Measurements from ENCODE around the gene EPB41L2. TPM values are rescaled to one million over a fixed set of nuclear protein-coding genes. Genes with fewer than 3 reads are reported as not detected.
"Not testable (repeated sequence)": the region's sequence is repeated elsewhere in the genome, so short reads cannot be mapped to it uniquely, and the experiment has no call there.

The EPB41L2 gene
- total RNA-seq, 1 donor, result 47.4 TPM

- no peak overlapping the region for H2AFZ ChIP-seq (ENCODE audit: low read length)
- no peak overlapping the region for H3K4me2 ChIP-seq (ENCODE audit: insufficient read depth, low read length)
- no peaks in the 10 kb centered on the region for H3K9me3 ChIP-seq (ENCODE audit: low read depth, low read length)
- H3K36me3 ChIP-seq (ENCODE audit: insufficient read depth, low read length), result no peaks in the 10 kb centered on the region
- H3K27me3 ChIP-seq (ENCODE audit: insufficient read depth, low read length), result no peaks in the 10 kb centered on the region
- H4K20me1 ChIP-seq (ENCODE audit: insufficient read depth, low read length), result no peaks in the 10 kb centered on the region
- no peak for DNase-seq (ENCODE audit: insufficient read length, low spot score, missing footprints)
- H3K79me2 ChIP-seq (ENCODE audit: insufficient read depth, low read length), result no peaks in the 10 kb centered on the region
- H3K27ac ChIP-seq (ENCODE audit: low read depth, low read length), result peak overlapping the region; percentile 51
- peaks cover 19% of the 10 kb centered on the region for H3K4me1 ChIP-seq (ENCODE audit: insufficient read depth, low read length)
- no peak for TF ChIP-seq CTCF (IDR thresholded peaks at IDR 0.05; ENCODE audit: extremely low read depth, low read depth, low read length)
- no peak overlapping the region for H3K4me3 ChIP-seq (ENCODE audit: insufficient read depth, low read length)
Observed at GRCh38 chr6:131103296-131103695, 40.3 kb upstream of the EPB41L2 start.

- H3K4me2 ChIP-seq (ENCODE audit: insufficient read depth, low read length), result peak overlapping the region; percentile 52
- no peaks in the 10 kb centered on the region for H3K79me2 ChIP-seq (ENCODE audit: insufficient read depth, low read length)
- peaks cover 17% of the 10 kb centered on the region for H3K4me1 ChIP-seq (ENCODE audit: insufficient read depth, low read length)
- no peaks in the 10 kb centered on the region for H3K36me3 ChIP-seq (ENCODE audit: insufficient read depth, low read length)
- no peaks in the 10 kb centered on the region for H3K27me3 ChIP-seq (ENCODE audit: insufficient read depth, low read length)
- H2AFZ ChIP-seq (ENCODE audit: low read length), result no peak overlapping the region
- H4K20me1 ChIP-seq (ENCODE audit: insufficient read depth, low read length), result no peaks in the 10 kb centered on the region
- H3K9me3 ChIP-seq (ENCODE audit: low read depth, low read length), result no peaks in the 10 kb centered on the region
- H3K4me3 ChIP-seq (ENCODE audit: insufficient read depth, low read length), result no peak overlapping the region
- peak overlapping the region; percentile 21 for H3K27ac ChIP-seq (ENCODE audit: low read depth, low read length)
- no peak for TF ChIP-seq CTCF (IDR thresholded peaks at IDR 0.05; ENCODE audit: extremely low read depth, low read depth, low read length)
- no peak for DNase-seq (ENCODE audit: insufficient read length, low spot score, missing footprints)
Observed at GRCh38 chr6:131101911-131102680, 39.1 kb upstream of the EPB41L2 start.

GRCh38 chr6:131096786-131097185, 33.7 kb upstream of the EPB41L2 start:
- Histone ChIP-seq H3K27me3 (ENCODE audit: insufficient read depth, low read length) (no peaks in the 10 kb centered on the region), H3K36me3 (ENCODE audit: insufficient read depth, low read length) (no peaks in the 10 kb centered on the region), H3K79me2 (ENCODE audit: insufficient read depth, low read length) (no peaks in the 10 kb centered on the region), H3K4me2 (ENCODE audit: insufficient read depth, low read length) (no peak overlapping the region), H3K9me3 (ENCODE audit: low read depth, low read length) (no peaks in the 10 kb centered on the region), H3K4me3 (ENCODE audit: insufficient read depth, low read length) (no peak overlapping the region), H3K4me1 (ENCODE audit: insufficient read depth, low read length) (no peaks in the 10 kb centered on the region), H4K20me1 (ENCODE audit: insufficient read depth, low read length) (no peaks in the 10 kb centered on the region), H2AFZ (ENCODE audit: low read length) (no peak overlapping the region), H3K27ac (ENCODE audit: low read depth, low read length) (no peak overlapping the region)
- no peak for DNase-seq (ENCODE audit: insufficient read length, low spot score, missing footprints)
- TF ChIP-seq CTCF (IDR thresholded peaks at IDR 0.05; ENCODE audit: extremely low read depth, low read depth, low read length), result no peak

- Histone ChIP-seq H3K36me3 (ENCODE audit: insufficient read depth, low read length) (no peaks in the 10 kb centered on the region), H2AFZ (ENCODE audit: low read length) (no peak overlapping the region), H3K4me1 (ENCODE audit: insufficient read depth, low read length) (no peaks in the 10 kb centered on the region), H3K27me3 (ENCODE audit: insufficient read depth, low read length) (no peaks in the 10 kb centered on the region), H3K4me2 (ENCODE audit: insufficient read depth, low read length) (no peak overlapping the region), H4K20me1 (ENCODE audit: insufficient read depth, low read length) (no peaks in the 10 kb centered on the region), H3K4me3 (ENCODE audit: insufficient read depth, low read length) (no peak overlapping the region), H3K79me2 (ENCODE audit: insufficient read depth, low read length) (no peaks in the 10 kb centered on the region), H3K27ac (ENCODE audit: low read depth, low read length) (no peak overlapping the region), H3K9me3 (ENCODE audit: low read depth, low read length) (no peaks in the 10 kb centered on the region)
- no peak for DNase-seq (ENCODE audit: insufficient read length, low spot score, missing footprints)
- no peak for TF ChIP-seq CTCF (IDR thresholded peaks at IDR 0.05; ENCODE audit: extremely low read depth, low read depth, low read length)
Observed at GRCh38 chr6:131093334-131093733, 30.3 kb upstream of the EPB41L2 start.

- not testable (repeated sequence) for H3K4me3 ChIP-seq (ENCODE audit: insufficient read depth, low read length); DNase-seq (ENCODE audit: insufficient read length, low spot score, missing footprints); H3K27ac ChIP-seq (ENCODE audit: low read depth, low read length); H4K20me1 ChIP-seq (ENCODE audit: insufficient read depth, low read length); H3K79me2 ChIP-seq (ENCODE audit: insufficient read depth, low read length); H3K9me3 ChIP-seq (ENCODE audit: low read depth, low read length); H3K4me2 ChIP-seq (ENCODE audit: insufficient read depth, low read length); H3K27me3 ChIP-seq (ENCODE audit: insufficient read depth, low read length); H3K36me3 ChIP-seq (ENCODE audit: insufficient read depth, low read length); H2AFZ ChIP-seq (ENCODE audit: low read length); H3K4me1 ChIP-seq (ENCODE audit: insufficient read depth, low read length)
Observed at GRCh38 chr6:131091944-131092343, 28.9 kb upstream of the EPB41L2 start.

GRCh38 chr6:131090339-131090738, 27.3 kb upstream of the EPB41L2 start:
- not testable (repeated sequence) for H3K36me3 ChIP-seq (ENCODE audit: insufficient read depth, low read length); H3K27ac ChIP-seq (ENCODE audit: low read depth, low read length); H3K4me3 ChIP-seq (ENCODE audit: insufficient read depth, low read length); H3K4me2 ChIP-seq (ENCODE audit: insufficient read depth, low read length); H4K20me1 ChIP-seq (ENCODE audit: insufficient read depth, low read length); H3K27me3 ChIP-seq (ENCODE audit: insufficient read depth, low read length); H3K79me2 ChIP-seq (ENCODE audit: insufficient read depth, low read length); DNase-seq (ENCODE audit: insufficient read length, low spot score, missing footprints); H3K9me3 ChIP-seq (ENCODE audit: low read depth, low read length); H3K4me1 ChIP-seq (ENCODE audit: insufficient read depth, low read length); H2AFZ ChIP-seq (ENCODE audit: low read length)

Data from osteoblast (primary cell).